Measurements from ENCODE around the gene STAT5A.

Gene STAT5A

GRCh38 chr17:42310787-42311215, 22.5 kb downstream of the STAT5A start:
- DNase-seq (ENCODE audit: low read depth) = no peak
- TF ChIP-seq, protein P1, sequence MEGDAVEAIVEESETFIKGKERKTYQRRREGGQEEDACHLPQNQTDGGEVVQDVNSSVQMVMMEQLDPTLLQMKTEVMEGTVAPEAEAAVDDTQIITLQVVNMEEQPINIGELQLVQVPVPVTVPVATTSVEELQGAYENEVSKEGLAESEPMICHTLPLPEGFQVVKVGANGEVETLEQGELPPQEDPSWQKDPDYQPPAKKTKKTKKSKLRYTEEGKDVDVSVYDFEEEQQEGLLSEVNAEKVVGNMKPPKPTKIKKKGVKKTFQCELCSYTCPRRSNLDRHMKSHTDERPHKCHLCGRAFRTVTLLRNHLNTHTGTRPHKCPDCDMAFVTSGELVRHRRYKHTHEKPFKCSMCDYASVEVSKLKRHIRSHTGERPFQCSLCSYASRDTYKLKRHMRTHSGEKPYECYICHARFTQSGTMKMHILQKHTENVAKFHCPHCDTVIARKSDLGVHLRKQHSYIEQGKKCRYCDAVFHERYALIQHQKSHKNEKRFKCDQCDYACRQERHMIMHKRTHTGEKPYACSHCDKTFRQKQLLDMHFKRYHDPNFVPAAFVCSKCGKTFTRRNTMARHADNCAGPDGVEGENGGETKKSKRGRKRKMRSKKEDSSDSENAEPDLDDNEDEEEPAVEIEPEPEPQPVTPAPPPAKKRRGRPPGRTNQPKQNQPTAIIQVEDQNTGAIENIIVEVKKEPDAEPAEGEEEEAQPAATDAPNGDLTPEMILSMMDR (IDR thresholded peaks at IDR 0.05; ENCODE audit: insufficient read depth, low read depth, low read length, missing control alignments) = no peak
- H3K4me3 ChIP-seq (ENCODE audit: low read depth, low read length) = no peak overlapping the region

GRCh38 chr17:42311240-42312034, 23.1 kb downstream of the STAT5A start:
- no peak overlapping the region for H3K4me3 ChIP-seq (ENCODE audit: low read depth, low read length)
- TF ChIP-seq, protein P1 (IDR thresholded peaks at IDR 0.05; ENCODE audit: insufficient read depth, low read depth, low read length, missing control alignments) = no peak
- no peak for DNase-seq (ENCODE audit: low read depth)

DNA sequence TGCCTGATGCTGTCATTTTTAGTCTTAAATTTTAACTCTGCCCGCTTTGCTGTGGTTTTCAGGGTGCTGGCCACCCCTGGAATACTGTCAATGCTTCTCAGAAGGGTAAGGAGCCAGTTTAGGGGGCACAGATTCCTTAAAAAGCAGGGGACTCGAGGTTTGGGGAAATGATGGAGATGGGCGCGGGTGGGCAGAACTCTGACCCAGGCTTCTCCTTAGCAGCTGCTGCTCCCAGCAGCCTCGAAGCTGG, 23.7 kb downstream of the STAT5A start:
- TF ChIP-seq, protein P1 (IDR thresholded peaks at IDR 0.05; ENCODE audit: insufficient read depth, low read depth, low read length, missing control alignments) = no peak
- H3K4me3 ChIP-seq (ENCODE audit: low read depth, low read length) = no peak overlapping the region
- no peak for DNase-seq (ENCODE audit: low read depth)

- H3K4me3 ChIP-seq (ENCODE audit: low read depth, low read length) = no peak overlapping the region
- TF ChIP-seq, protein P1 (IDR thresholded peaks at IDR 0.05; ENCODE audit: insufficient read depth, low read depth, low read length, missing control alignments) = peak; percentile 69
- peak; percentile 84 for DNase-seq (ENCODE audit: low read depth)
Measured at GRCh38 chr17:42312285-42313130, 24.2 kb downstream of the STAT5A start.

DNA sequence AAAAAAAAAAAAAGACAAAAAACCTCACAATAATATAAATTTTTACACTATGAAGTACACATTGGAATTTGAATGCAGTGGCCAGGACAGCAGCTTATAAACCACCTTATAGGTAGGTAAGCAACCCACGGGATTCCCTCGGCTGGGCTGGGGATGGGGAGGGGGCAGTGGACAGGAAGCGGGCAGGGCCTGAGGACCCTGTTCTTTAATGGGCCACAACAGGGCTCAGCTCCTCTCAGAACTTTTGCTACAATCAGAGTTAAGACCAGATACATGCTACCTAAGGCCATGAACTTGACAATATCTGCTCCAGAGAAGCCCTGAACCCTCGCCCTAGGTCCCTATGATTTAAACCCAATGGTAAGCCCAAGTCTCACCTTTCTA, 25.1 kb downstream of the STAT5A start:
- no peak overlapping the region for H3K4me3 ChIP-seq (ENCODE audit: low read depth, low read length)
- no peak for DNase-seq (ENCODE audit: low read depth)
- TF ChIP-seq, protein P1 (IDR thresholded peaks at IDR 0.05; ENCODE audit: insufficient read depth, low read depth, low read length, missing control alignments) = no peak

DNA sequence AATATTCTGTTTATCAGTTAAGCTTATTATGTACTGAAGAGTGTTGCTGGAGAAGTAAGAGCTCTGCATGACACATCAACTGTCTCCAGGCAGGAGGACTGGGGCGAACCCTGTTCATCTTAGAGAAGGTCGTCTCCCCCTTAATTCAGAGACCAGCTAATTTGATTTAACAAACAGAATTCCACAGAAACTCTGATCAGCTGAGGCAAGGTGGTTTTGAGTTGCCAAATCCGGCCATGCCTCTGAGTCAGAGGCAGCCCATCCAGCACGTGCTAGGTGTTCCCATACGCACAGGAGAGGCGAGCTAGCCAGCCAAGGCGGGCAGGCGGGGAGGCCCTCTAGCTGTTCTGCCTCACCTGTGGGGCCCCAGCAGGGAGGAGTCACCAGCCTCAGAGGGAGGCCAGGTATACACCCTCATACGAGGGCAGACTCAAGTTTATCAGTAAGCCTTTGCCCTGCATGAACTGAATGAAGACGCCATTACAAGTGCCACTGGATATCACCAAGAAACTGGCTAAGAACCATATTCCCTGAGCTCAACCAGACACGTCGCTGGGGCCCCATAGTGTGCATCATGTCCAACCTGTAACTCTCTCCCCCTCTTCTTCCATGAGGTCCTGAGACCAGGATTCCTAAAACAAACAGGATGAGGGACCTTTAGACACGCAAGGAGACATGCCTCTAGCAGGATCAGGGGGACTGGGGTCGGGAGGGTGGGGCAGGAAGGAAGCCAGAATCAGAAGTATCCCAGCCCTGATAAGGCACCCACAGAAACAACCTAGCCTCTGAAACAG, 25.7 kb downstream of the STAT5A start:
- DNase-seq (ENCODE audit: low read depth) = no peak
- no peak overlapping the region for H3K4me3 ChIP-seq (ENCODE audit: low read depth, low read length)
- TF ChIP-seq, protein P1 (IDR thresholded peaks at IDR 0.05; ENCODE audit: insufficient read depth, low read depth, low read length, missing control alignments) = no peak

All from GM12865 (cell line).